GM23248 (cell line): Measurements from ENCODE around the gene PELO. TPM values are rescaled to one million over a fixed set of nuclear protein-coding genes. Genes with fewer than 3 reads are reported as not detected.

ENCODE experiments used
- DNase-seq: peaks from one replicate; pipeline ENCODE4 v3.0.0-alpha.2; 2015
- H2AFZ ChIP-seq: fragments of 200-600 bp; sonication (generic); 2 replicates; pipeline ENCODE4 v1.6.1; 2016; ENCODE audit warnings: antibody characterized with exemption
- H3F3A ChIP-seq: fragments of 200-600 bp; sonication (generic); 2 replicates; pipeline ENCODE4 v1.6.1; 2016; ENCODE audit warnings: mild to moderate bottlenecking, antibody characterized with exemption, mixed run types; ENCODE audit not compliant: insufficient read depth
- H3K27ac ChIP-seq: fragments of 200-600 bp; sonication (generic); 2 replicates; pipeline ENCODE4 v1.5.1; 2016; ENCODE audit warnings: mild to moderate bottlenecking
- H3K27me3 ChIP-seq: fragments of 200-600 bp; sonication (generic); replicated peaks from 2 replicates; pipeline ENCODE4 v1.6.1; 2016; ENCODE audit warnings: mild to moderate bottlenecking; ENCODE audit not compliant: insufficient read depth
- H3K36me3 ChIP-seq: fragments of 200-600 bp; sonication (generic); 2 replicates; pipeline ENCODE4 v1.6.1; 2016; ENCODE audit warnings: low read depth, mild to moderate bottlenecking
- H3K4me1 ChIP-seq: fragments of 200-600 bp; sonication (generic); 2 replicates; pipeline ENCODE4 v1.6.1; 2016; ENCODE audit warnings: mild to moderate bottlenecking; ENCODE audit not compliant: insufficient read depth
- H3K4me2 ChIP-seq: fragments of 200-600 bp; sonication (generic); one replicate; pipeline ENCODE4 v1.6.1; 2016; ENCODE audit warnings: mild to moderate bottlenecking; ENCODE audit not compliant: unreplicated experiment
- H3K4me3 ChIP-seq: fragments of 200-600 bp; sonication (generic); 2 replicates; pipeline ENCODE4 v1.5.1; 2016; ENCODE audit warnings: mild to moderate bottlenecking
- H3K79me2 ChIP-seq: fragments of 200-600 bp; sonication (generic); 2 replicates; pipeline ENCODE4 v1.6.1; 2016; ENCODE audit warnings: mild to moderate bottlenecking; ENCODE audit not compliant: insufficient read depth
- H3K9ac ChIP-seq: fragments of 200-600 bp; sonication (generic); 2 replicates; pipeline ENCODE4 v1.6.1; 2016; ENCODE audit warnings: mild to moderate bottlenecking
- H3K9me2 ChIP-seq: fragments of 200-600 bp; sonication (generic); 2 replicates; pipeline ENCODE4 v1.6.1; 2016; ENCODE audit warnings: mixed run types, mild to moderate bottlenecking, moderate library complexity; ENCODE audit not compliant: insufficient read depth
- H3K9me3 ChIP-seq: fragments of 200-600 bp; sonication (generic); one replicate; pipeline ENCODE4 v1.6.1; 2017; ENCODE audit warnings: low read depth
- H4K20me1 ChIP-seq: fragments of 200-600 bp; sonication (generic); 2 replicates; pipeline ENCODE4 v1.6.0; 2016; ENCODE audit not compliant: insufficient read depth
- EZH2 ChIP-seq: fragments of 200-600 bp; sonication (generic); IDR thresholded peaks from 2 replicates; pipeline ENCODE4 v1.6.1; 2018; ENCODE audit warnings: antibody characterized with exemption, mild to moderate bottlenecking; ENCODE audit not compliant: insufficient read depth, poor library complexity, severe bottlenecking
- EZH2phosphoT487 ChIP-seq: fragments of 200-600 bp; sonication (generic); IDR thresholded peaks from 2 replicates; pipeline ENCODE4 v1.6.1; 2018; ENCODE audit warnings: antibody characterized with exemption, moderate library complexity, mild to moderate bottlenecking, low read depth; ENCODE audit not compliant: insufficient read depth
- WGBS, 2 experiments: methylation state at CpG; one replicate each; pipeline ENCODE4 v1.1.6; 2015 to 2017; ENCODE audit warnings: low lambda C conversion rate in 2 of 2, low coverage in 1 of 2; ENCODE audit errors: missing lambda C conversion rate in 2 of 2; 5-methylcytosine and 5-hydroxymethylcytosine counted together
- in situ Hi-C: fragments of 300-500 bp; cut with MboI; formaldehyde crosslinking; loops from 2 replicates; pipeline ENCODE4 v1.15.0; 2020
- polyA plus RNA-seq: library from polyadenylated mRNA; unstranded; fragments of >200 nt; fragmentation: Nextera tagmentation; extraction: Ambion mirVana; gene quantifications from 2 replicates; pipeline ENCODE4 v1.2.1, GENCODE V29; 2016
- total RNA-seq: library from RNA; depleted of rRNA; stranded (reverse); fragments of >200 nt; shearing (Covaris generic); gene quantifications from 2 replicates; pipeline ENCODE4 v1.2.3, GENCODE V29; 2014

PELO gene
- total and polyA plus RNA-seq, 2 experiments from 2014 or later: 20.4 to 25.2 TPM

DNA sequence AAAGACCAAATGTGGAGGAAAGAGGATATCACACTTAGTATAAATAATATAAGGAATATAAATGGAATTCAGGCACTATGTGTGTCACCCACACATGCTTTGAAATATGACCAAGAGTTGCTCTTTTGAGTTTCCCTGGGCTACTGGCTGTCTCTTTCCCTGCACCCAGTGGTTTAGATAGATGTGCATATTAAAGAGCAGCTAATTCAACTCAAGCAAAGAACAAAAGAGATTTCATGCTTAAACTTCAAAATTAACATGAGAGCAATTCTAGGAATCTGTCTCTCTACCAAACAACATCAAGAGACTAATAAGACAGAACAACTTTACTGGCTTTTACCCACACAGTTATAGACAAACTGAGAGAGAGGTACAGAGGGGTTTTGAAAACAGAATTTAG is 38.0 kb upstream of the PELO start:
- Histone ChIP-seq H3K9ac (no peak overlapping the region), H4K20me1 (no peaks in the 10 kb centered on the region), H3K79me2 (no peaks in the 10 kb centered on the region), H3K4me2 (no peak overlapping the region), H3K27me3 (no peaks in the 10 kb centered on the region), H2AFZ (no peak overlapping the region), H3K9me2 (no peaks in the 10 kb centered on the region), H3F3A (0 out of 2 replicates have a peak, but pooled peaks cover 5% of the 10 kb centered on the region), H3K27ac (no peak overlapping the region), H3K4me1 (peaks cover 15% of the 10 kb centered on the region), H3K9me3 (no peaks in the 10 kb centered on the region), H3K36me3 (no peaks in the 10 kb centered on the region), H3K4me3 (no peak overlapping the region)
- in situ Hi-C loops: no loop called here
- TF ChIP-seq EZH2 (no peak), EZH2phosphoT487 (no peak)
- DNase-seq: no peak

DNA sequence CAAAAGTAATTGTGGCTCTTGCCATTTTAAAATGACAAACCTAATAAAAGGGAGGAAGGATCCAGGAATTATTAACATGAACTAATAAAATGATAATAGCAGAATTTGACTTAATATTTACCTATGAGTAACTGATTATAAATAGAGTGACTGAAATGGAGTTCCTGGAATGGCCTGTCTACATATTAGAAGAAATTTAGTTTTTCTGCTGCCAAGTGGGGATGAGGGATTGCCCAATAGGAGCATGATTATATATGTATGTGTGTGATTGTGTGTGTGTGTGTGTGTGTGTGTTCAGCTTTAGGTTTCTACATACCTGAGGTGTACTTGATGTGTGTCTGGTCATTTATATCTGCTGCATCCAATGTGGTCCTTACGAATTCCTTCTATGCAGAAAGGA is 36.6 kb upstream of the PELO start:
- no peak overlapping the region for H3K27ac ChIP-seq
- H3K4me1 ChIP-seq: peaks cover 11% of the 10 kb centered on the region
- TF ChIP-seq EZH2phosphoT487 (no peak), EZH2 (no peak)
- H4K20me1 ChIP-seq: no peaks in the 10 kb centered on the region
- no peak overlapping the region for H3K4me2 ChIP-seq
- no peaks in the 10 kb centered on the region for H3K79me2 ChIP-seq
- H2AFZ ChIP-seq: no peak overlapping the region
- no peaks in the 10 kb centered on the region for H3K9me2 ChIP-seq
- no peak overlapping the region for H3K9ac ChIP-seq
- no peak for DNase-seq
- H3K27me3 ChIP-seq: no peaks in the 10 kb centered on the region
- WGBS, 2 experiments: 93 to 94% methylated on average over 1 of the region's 1 CpG
- H3K36me3 ChIP-seq: no peaks in the 10 kb centered on the region
- no peaks in the 10 kb centered on the region for H3K9me3 ChIP-seq
- 0 out of 2 replicates have a peak, but pooled peaks cover 5% of the 10 kb centered on the region for H3F3A ChIP-seq
- no peak overlapping the region for H3K4me3 ChIP-seq
- in situ Hi-C loops: no loop called here

- in situ Hi-C loops: no loop called here
Measured at GRCh38 chr5:52754051-52754450, 33.7 kb upstream of the PELO start.

GRCh38 chr5:52757527-52757926 is 30.2 kb upstream of the PELO start:
- no peak for TF ChIP-seq EZH2
- TF ChIP-seq EZH2phosphoT487: no peak
- no peaks in the 10 kb centered on the region for H3K9me3 ChIP-seq
- H2AFZ ChIP-seq: 0 out of 2 replicates have a peak overlapping the region, but pooled peaks have one; percentile 26
- no peak overlapping the region for H3K9ac ChIP-seq
- in situ Hi-C loops: no loop called here
- H3K27ac ChIP-seq: no peak overlapping the region
- no peaks in the 10 kb centered on the region for H3K27me3 ChIP-seq
- no peaks in the 10 kb centered on the region for H3K9me2 ChIP-seq
- H3K36me3 ChIP-seq: no peaks in the 10 kb centered on the region
- H3K4me3 ChIP-seq: no peak overlapping the region
- no peaks in the 10 kb centered on the region for H3K79me2 ChIP-seq
- 11 to 13% methylated on average over 2 of the region's 2 CpGs for whole genome bisulfite sequencing, 2 experiments
- no peaks in the 10 kb centered on the region for H3F3A ChIP-seq
- H3K4me2 ChIP-seq: peak overlapping the region; percentile 22
- peaks cover 12% of the 10 kb centered on the region for H3K4me1 ChIP-seq
- DNase-seq: peak; percentile 17
- H4K20me1 ChIP-seq: no peaks in the 10 kb centered on the region

More at GRCh38 chr5:52754051-52754450, 33.7 kb upstream of the PELO start:
- Histone ChIP-seq H3K9me2 (no peaks in the 10 kb centered on the region), H3K4me3 (no peak overlapping the region), H2AFZ (no peak overlapping the region), H3K36me3 (no peaks in the 10 kb centered on the region), H3K27ac (no peak overlapping the region), H3F3A (no peaks in the 10 kb centered on the region), H3K9me3 (no peaks in the 10 kb centered on the region), H3K79me2 (no peaks in the 10 kb centered on the region), H3K9ac (no peak overlapping the region), H4K20me1 (no peaks in the 10 kb centered on the region), H3K27me3 (no peaks in the 10 kb centered on the region), H3K4me2 (no peak overlapping the region), H3K4me1 (peaks cover 7% of the 10 kb centered on the region; the same call in 1 of the 2 replicates)
- TF ChIP-seq EZH2: no peak
- TF ChIP-seq EZH2phosphoT487: no peak
- WGBS, 2 experiments: 85 to 98% methylated on average over 2 of the region's 2 CpGs
- no peak for DNase-seq

GRCh38 chr5:52758014-52758413 is 29.7 kb upstream of the PELO start:
- no peaks in the 10 kb centered on the region for H3K79me2 ChIP-seq
- no peak overlapping the region for H3K4me3 ChIP-seq
- peaks cover 12% of the 10 kb centered on the region for H3K4me1 ChIP-seq
- H2AFZ ChIP-seq: 0 out of 2 replicates have a peak overlapping the region, but pooled peaks have one; percentile 26
- no peak for TF ChIP-seq EZH2phosphoT487
- TF ChIP-seq EZH2: no peak
- WGBS, 2 experiments: 80 to 81% methylated on average over 5 of the region's 5 CpGs
- H3K9ac ChIP-seq: no peak overlapping the region
- H3F3A ChIP-seq: no peaks in the 10 kb centered on the region
- no peak for DNase-seq
- no peak overlapping the region for H3K27ac ChIP-seq
- no peaks in the 10 kb centered on the region for H3K36me3 ChIP-seq
- H4K20me1 ChIP-seq: no peaks in the 10 kb centered on the region
- H3K4me2 ChIP-seq: peak overlapping the region; percentile 22
- no peaks in the 10 kb centered on the region for H3K27me3 ChIP-seq
- no peaks in the 10 kb centered on the region for H3K9me2 ChIP-seq
- no peaks in the 10 kb centered on the region for H3K9me3 ChIP-seq
- in situ Hi-C loops: no loop called here
